A549 (cell line): ENCODE measurements around the gene AQP5.

ENCODE experiments used
- CTCF ChIP-seq: fragments of >200 bp; sonication (Bioruptor Twin); formaldehyde crosslinking; IDR thresholded peaks from 3 replicates; pipeline ENCODE4 v1.5.1; 2016
- E2F6 ChIP-seq: IDR thresholded peaks from 2 replicates; pipeline ENCODE4 v1.6.1; 2012; ENCODE audit warnings: low read depth, borderline replicate concordance
- ESRRA ChIP-seq: fragments of 150-350 bp; IDR thresholded peaks from 2 replicates; pipeline ENCODE4 v1.6.1; 2014; ENCODE audit warnings: mild to moderate bottlenecking, low read length, borderline replicate concordance
- JUNB ChIP-seq: fragments of >200 bp; sonication (Bioruptor Twin); formaldehyde crosslinking; IDR thresholded peaks from 2 replicates; pipeline ENCODE4 v1.6.1; 2016
- KDM5A ChIP-seq: fragments of 200-600 bp; sonication (generic); IDR thresholded peaks from 2 replicates; pipeline ENCODE4 v1.6.1; 2016; ENCODE audit warnings: antibody characterized with exemption, mild to moderate bottlenecking
- PBX3 ChIP-seq: IDR thresholded peaks from 2 replicates; pipeline ENCODE4 v1.6.1; 2012
- RNF2 ChIP-seq: fragments of 200-600 bp; sonication (generic); IDR thresholded peaks from 2 replicates; pipeline ENCODE4 v1.6.1; 2016; ENCODE audit warnings: low read depth, mild to moderate bottlenecking, antibody characterized with exemption, moderate library complexity, borderline replicate concordance
- ZSCAN20 ChIP-seq: fragments of 250-450 bp; sonication (Bioruptor Pico); IDR thresholded peaks from 2 replicates; pipeline ENCODE4 v1.8.0; 2022; ENCODE audit warnings: mild to moderate bottlenecking, moderate library complexity

GRCh38 chr12:49947593-49948226 lies 14.0 kb upstream of the AQP5 start:
- TF ChIP-seq PBX3 (no peak), CTCF (no peak), JUNB (no peak), RNF2 (no peak), ESRRA (no peak), ZSCAN20 (CRISPR knock-in tag) (no peak), KDM5A (no peak), E2F6 (no peak)
